CD4-positive, CD25-positive, alpha-beta regulatory T cell (primary cell): ENCODE data around the gene SLC1A7. TPM values are rescaled to one million over a fixed set of nuclear protein-coding genes. Genes with fewer than 3 reads are reported as not detected.
A peak's percentile ranks its signal among the peaks of the same experiment; 100 is the strongest.

ENCODE experiments used
- ATAC-seq, 2 donors: fragments of 150-1000 bp; cut with Tn5 transposase; one replicate each; pipeline ENCODE4 v1.10.0; 2021; ENCODE audit warnings: low read depth in 2 of 2, moderate number of reproducible peaks in 2 of 2, moderate library complexity in 1 of 2
- DNase-seq, 3 donors: peaks; one replicate each; pipeline versions ENCODE4 v3.0.0 to v3.0.0-alpha.2; 2012 to 2022; ENCODE audit warnings: mixed read lengths in 1 of 3
- H3K27ac ChIP-seq: one replicate; pipeline ENCODE4 v1.7.0; 2013; ENCODE audit warnings: mild to moderate bottlenecking, low read length; ENCODE audit not compliant: insufficient read depth, poor library complexity, severe bottlenecking
- H3K27me3 ChIP-seq: one replicate; pipeline ENCODE4 v1.7.0; 2013; ENCODE audit warnings: low read length; ENCODE audit not compliant: control insufficient read depth, insufficient read depth
- H3K36me3 ChIP-seq: one replicate; pipeline ENCODE4 v1.7.0; 2013; ENCODE audit warnings: mild to moderate bottlenecking, low read length, moderate library complexity; ENCODE audit not compliant: control insufficient read depth, insufficient read depth
- H3K4me1 ChIP-seq: 2 replicates; pipeline ENCODE4 v1.7.0; 2013; ENCODE audit warnings: mild to moderate bottlenecking, low read length; ENCODE audit not compliant: insufficient read depth, control insufficient read depth, poor library complexity, severe bottlenecking
- H3K4me3 ChIP-seq: one replicate; pipeline ENCODE4 v1.7.0; 2013; ENCODE audit warnings: low read depth, mild to moderate bottlenecking, low read length, moderate library complexity
- H3K9me3 ChIP-seq, 2 experiments: 1 replicate in 1 of 2; 2 replicates in 1 of 2; pipeline ENCODE4 v1.7.0; 2013; ENCODE audit warnings: low read length in 2 of 2, mild to moderate bottlenecking in 1 of 2, moderate library complexity in 1 of 2; ENCODE audit not compliant: control insufficient read depth in 2 of 2
- H3K27ac Mint-ChIP-seq, 3 donors: one replicate each; pipeline ENCODE4 v1.8.0; 2020 to 2022; ENCODE audit warnings: mild to moderate bottlenecking in 3 of 3, mixed read lengths in 3 of 3, moderate library complexity in 2 of 3
- H3K27me3 Mint-ChIP-seq: one replicate; pipeline ENCODE4 v1.8.0; 2022; ENCODE audit warnings: mild to moderate bottlenecking, mixed read lengths
- H3K36me3 Mint-ChIP-seq: one replicate; pipeline ENCODE4 v1.8.0; 2020; ENCODE audit warnings: mixed read lengths
- H3K4me1 Mint-ChIP-seq, 4 donors: one replicate each; pipeline ENCODE4 v1.8.0; 2020 to 2022; ENCODE audit warnings: mixed read lengths in 4 of 4, mild to moderate bottlenecking in 1 of 4
- H3K4me3 Mint-ChIP-seq, 4 donors: one replicate each; pipeline ENCODE4 v1.8.0; 2020 to 2022; ENCODE audit warnings: mild to moderate bottlenecking in 4 of 4, mixed read lengths in 4 of 4, moderate library complexity in 3 of 4
- H3K9me3 Mint-ChIP-seq, 7 donors: one replicate each; pipeline ENCODE4 v1.8.0; 2020 to 2022; ENCODE audit warnings: mixed read lengths in 7 of 7, mild to moderate bottlenecking in 3 of 7, moderate library complexity in 2 of 7
- polyA plus RNA-seq, 4 donors: library from polyadenylated mRNA; unstranded; fragments of 300-500 nt; fragmentation: Illumina TruSeq; gene quantifications; one replicate each; pipeline ENCODE4 v1.2.3, GENCODE V29; 2021
- total RNA-seq: library from RNA; stranded (reverse); gene quantifications from one replicate; pipeline ENCODE4 v1.2.3, GENCODE V29; 2022

Gene SLC1A7
- total and polyA plus RNA-seq, 5 donors from 2014 or later, result not detected

GRCh38 chr1:53046930-53047329, 95.5 kb downstream of the SLC1A7 start:
- no peak overlapping the region for H3K27ac ChIP-seq
- no peak overlapping the region for H3K4me3 ChIP-seq
- H3K27me3 ChIP-seq, result no peaks in the 10 kb centered on the region
- peaks cover 32% of the 10 kb centered on the region for H3K36me3 Mint-ChIP-seq
- H3K4me1 ChIP-seq, result no peaks in the 10 kb centered on the region
- no peaks in the 10 kb centered on the region for H3K9me3 Mint-ChIP-seq
- H3K9me3 ChIP-seq, result no peaks in the 10 kb centered on the region
- H3K27me3 Mint-ChIP-seq, result no peaks in the 10 kb centered on the region
- peaks cover 0 to 9% (median 3%) of the 10 kb centered on the region in 4 donors for H3K4me1 Mint-ChIP-seq
- no peak for DNase-seq
- no peak for ATAC-seq
- no peak overlapping the region for H3K4me3 Mint-ChIP-seq
- H3K27ac Mint-ChIP-seq, result no peak overlapping the region
- H3K36me3 ChIP-seq, result peaks cover 48% of the 10 kb centered on the region

- H3K27ac Mint-ChIP-seq, result no peak overlapping the region
- no peak overlapping the region for H3K4me3 ChIP-seq
- H3K4me1 Mint-ChIP-seq, result peaks cover 0 to 9% (median 7%) of the 10 kb centered on the region in 4 donors
- H3K4me3 Mint-ChIP-seq, result no peak overlapping the region
- no peak overlapping the region for H3K27ac ChIP-seq
- H3K9me3 Mint-ChIP-seq, result no peaks in the 10 kb centered on the region
- H3K27me3 Mint-ChIP-seq, result no peaks in the 10 kb centered on the region
- DNase-seq (no peak), ATAC-seq (no peak)
- peaks cover 37% of the 10 kb centered on the region for H3K36me3 Mint-ChIP-seq
- H3K27me3 ChIP-seq, result no peaks in the 10 kb centered on the region
- H3K9me3 ChIP-seq, result no peaks in the 10 kb centered on the region
- peaks cover 36% of the 10 kb centered on the region for H3K36me3 ChIP-seq
- H3K4me1 ChIP-seq, result no peaks in the 10 kb centered on the region
These were observed 97.5 kb downstream of the SLC1A7 start for GRCh38 chr1:53044926-53045325.

- H3K4me1 Mint-ChIP-seq, result peaks cover 0 to 10% (median 7%) of the 10 kb centered on the region in 4 donors
- ATAC-seq (no peak), DNase-seq (no peak)
- Histone ChIP-seq H3K36me3 (peaks cover 34% of the 10 kb centered on the region), H3K27me3 (no peaks in the 10 kb centered on the region), H3K4me1 (no peaks in the 10 kb centered on the region), H3K27ac (no peak overlapping the region), H3K9me3 (no peaks in the 10 kb centered on the region), H3K4me3 (no peak overlapping the region)
- peaks cover 38% of the 10 kb centered on the region for H3K36me3 Mint-ChIP-seq
- peak overlapping the region in 1 of 3 donors; percentile 4 for H3K27ac Mint-ChIP-seq
- H3K4me3 Mint-ChIP-seq, result no peak overlapping the region
- no peaks in the 10 kb centered on the region for H3K9me3 Mint-ChIP-seq
- H3K27me3 Mint-ChIP-seq, result no peaks in the 10 kb centered on the region
These were observed 99.2 kb downstream of the SLC1A7 start for GRCh38 chr1:53043271-53043670.

GRCh38 chr1:53038566-53038965, 103.9 kb downstream of the SLC1A7 start:
- Histone ChIP-seq H3K4me3 (no peak overlapping the region), H3K9me3 (no peaks in the 10 kb centered on the region), H3K36me3 (peaks cover 22% of the 10 kb centered on the region), H3K27ac (no peak overlapping the region), H3K4me1 (no peaks in the 10 kb centered on the region), H3K27me3 (no peaks in the 10 kb centered on the region)
- Mint-ChIP-seq H3K9me3 (no peaks in the 10 kb centered on the region), H3K27ac (no peak overlapping the region), H3K4me3 (no peak overlapping the region), H3K4me1 (peaks cover 0 to 14% (median 4%) of the 10 kb centered on the region in 4 donors), H3K36me3 (peaks cover 28% of the 10 kb centered on the region), H3K27me3 (no peaks in the 10 kb centered on the region)
- ATAC-seq (no peak), DNase-seq (no peak)

Other genes starting within 250 kb of the SLC1A7 start
- 121 TPM for gene ECHDC2, start 220.9 kb downstream of the SLC1A7 start, total RNA-seq
- gene ECHDC2, start 220.9 kb downstream of the SLC1A7 start, polyA plus RNA-seq, result 10 to 100 TPM; 26.3 to 40.0 (median 33.6) TPM
- 58.9 TPM for gene SCP2, start 215.4 kb downstream of the SLC1A7 start, total RNA-seq
- gene SCP2, start 215.4 kb downstream of the SLC1A7 start, polyA plus RNA-seq, result 100 to 1,000 TPM; 150 to 213 (median 169) TPM
- not detected for gene PODN, start 80.4 kb downstream of the SLC1A7 start, total RNA-seq
- not detected for gene PODN, start 80.4 kb downstream of the SLC1A7 start, polyA plus RNA-seq
- 11.6 TPM for gene CPT2, start 54.2 kb upstream of the SLC1A7 start, total RNA-seq
- gene CPT2, start 54.2 kb upstream of the SLC1A7 start, polyA plus RNA-seq, result 10 to 100 TPM; 27.4 to 35.3 (median 33.5) TPM
- gene CZIB, start 78.0 kb upstream of the SLC1A7 start, total RNA-seq, result 33.5 TPM
- 10 to 100 TPM; 59.6 to 68.2 (median 61.4) TPM for gene CZIB, start 78.0 kb upstream of the SLC1A7 start, polyA plus RNA-seq
- 58.1 TPM for gene MAGOH, start 95.9 kb upstream of the SLC1A7 start, total RNA-seq
- gene MAGOH, start 95.9 kb upstream of the SLC1A7 start, polyA plus RNA-seq, result 100 to 1,000 TPM in 1 of 4 donors, 10 to 100 TPM in 3; 89.8 to 102 (median 95.6) TPM
- gene LRP8, start 185.4 kb upstream of the SLC1A7 start, total RNA-seq, result 23.7 TPM
- gene LRP8, start 185.4 kb upstream of the SLC1A7 start, polyA plus RNA-seq, result 1 to 10 TPM; 1.0 to 3.3 (median 1.9) TPM